ENCODE data around the gene TTC6.

Gene TTC6

GRCh38 chr14:37625597-37626595 is 30.5 kb downstream of the TTC6 start:
- DNase-seq (ENCODE audit: low spot score) = no peak

GRCh38 chr14:37637341-37637740 is 41.9 kb downstream of the TTC6 start:
- no peak for DNase-seq (ENCODE audit: low spot score)

DNA sequence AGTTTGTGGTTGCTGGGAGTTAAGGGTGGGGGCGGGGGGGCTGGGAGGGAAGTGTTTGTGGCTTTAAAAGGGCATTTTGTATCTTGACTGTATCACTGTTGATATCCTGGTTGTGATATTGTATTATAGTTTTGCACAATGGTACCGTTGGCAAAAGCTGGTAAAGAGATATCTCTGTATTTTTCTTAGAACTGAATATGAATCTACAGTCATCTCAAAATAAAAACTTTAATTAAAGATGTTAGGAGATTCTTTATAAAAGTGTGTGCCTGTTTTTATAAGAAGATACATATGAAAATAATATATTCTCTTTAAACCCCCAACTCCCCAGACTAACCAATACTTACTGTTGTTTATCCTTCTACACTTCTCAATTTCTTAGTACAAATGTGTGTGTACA is 43.2 kb downstream of the TTC6 start:
- no peak for DNase-seq (ENCODE audit: low spot score)

GRCh38 chr14:37641117-37641516 is 45.7 kb downstream of the TTC6 start:
- DNase-seq (ENCODE audit: low spot score) = no peak

GRCh38 chr14:37642125-37642524 is 46.7 kb downstream of the TTC6 start:
- DNase-seq (ENCODE audit: low spot score) = no peak

DNA sequence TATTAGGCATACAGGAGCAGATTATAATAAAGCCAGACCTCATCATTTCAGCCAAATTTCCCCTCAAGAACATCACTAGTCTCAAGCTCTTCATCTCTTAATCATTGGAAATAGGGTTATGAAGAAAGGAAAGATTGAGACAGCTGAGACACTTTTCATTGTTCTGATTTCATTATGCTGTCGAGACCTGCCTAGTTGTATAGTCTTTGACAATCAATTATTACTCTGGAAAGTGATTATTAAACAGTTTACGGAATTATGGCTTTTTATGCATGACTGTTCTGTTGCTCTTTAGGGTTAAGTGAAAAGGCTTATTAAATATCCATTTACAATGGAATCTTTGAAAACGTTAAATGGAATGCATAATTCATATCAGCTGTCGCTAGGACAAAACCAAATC is 48.3 kb downstream of the TTC6 start:
- no peak for DNase-seq (ENCODE audit: low spot score)

All from hematopoietic multipotent progenitor cell treated with erythropoietin and hydrocortisone succinate and interleukin-3 and kit ligand, for 17 days (in vitro differentiated cells).